Glomerular endothelial cell (primary cell): ENCODE measurements around the gene CASP10. TPM values are rescaled to one million over a fixed set of nuclear protein-coding genes. Genes with fewer than 3 reads are reported as not detected.
"Not testable (repeated sequence)": the region's sequence is repeated elsewhere in the genome, so short reads cannot be mapped to it uniquely, and the experiment has no call there.

Source experiments
- DNase-seq: peaks from one replicate; pipeline ENCODE4 v3.0.0-alpha.2; 2011; ENCODE audit warnings: low read depth, low spot score; ENCODE audit errors: extremely low read depth
- total RNA-seq: library from RNA; depleted of rRNA; stranded (reverse); fragments of >200 nt; gene quantifications from 2 replicates; pipeline ENCODE4 v1.2.3, GENCODE V29; 2015

The CASP10 gene
- total RNA-seq, 1 donor from 2014 or later: 42.1 TPM

DNA sequence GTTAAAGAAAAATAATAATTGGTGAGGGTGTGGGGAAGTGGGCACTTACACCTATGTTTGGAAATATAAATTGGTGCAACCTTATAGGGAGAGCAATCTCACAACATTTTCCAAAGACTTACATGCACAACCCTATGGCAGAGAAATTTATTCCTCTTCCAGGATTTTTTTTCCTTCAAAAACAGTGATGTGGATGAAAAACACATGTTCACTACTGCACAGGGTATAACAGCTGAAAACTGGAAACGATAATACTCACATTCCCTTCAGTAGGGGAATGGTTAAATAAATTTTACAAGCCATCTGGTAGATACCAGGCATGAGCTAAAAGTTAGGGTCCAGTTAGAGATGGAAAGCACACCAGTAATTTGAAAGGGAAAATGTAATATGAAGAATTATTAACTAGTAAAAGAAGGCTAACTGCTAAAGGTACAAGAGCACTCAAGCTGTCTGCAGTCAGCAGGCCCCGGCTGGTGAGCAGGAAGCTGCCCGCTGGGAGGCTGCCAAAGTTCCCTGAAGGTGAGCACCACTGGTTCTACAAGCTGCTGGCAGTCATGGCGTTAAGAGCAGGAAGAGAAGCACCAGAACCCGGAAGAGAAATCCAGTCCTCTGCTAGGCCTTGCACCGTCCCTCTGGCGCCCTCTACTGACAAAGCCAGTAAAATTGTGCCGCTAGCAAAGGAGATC is 49.0 kb downstream of the CASP10 start:
- peak; percentile 82 for DNase-seq

DNA sequence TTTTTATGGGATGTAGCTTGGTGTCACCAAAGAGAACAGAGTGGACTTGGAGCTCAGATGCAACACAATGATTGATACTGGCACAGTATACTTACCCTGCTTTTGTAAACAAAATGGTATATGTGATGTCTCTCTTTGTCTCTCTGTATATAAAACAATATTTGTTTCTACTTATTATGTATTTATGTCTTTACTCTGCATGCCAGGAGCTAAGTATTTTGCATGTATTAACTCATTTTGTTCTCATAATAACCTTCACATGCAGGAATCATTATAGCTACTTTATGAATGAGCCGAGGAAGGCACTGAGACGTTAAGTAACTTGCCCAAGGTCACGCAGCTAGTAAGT is 49.5 kb downstream of the CASP10 start:
- DNase-seq: no peak

DNA sequence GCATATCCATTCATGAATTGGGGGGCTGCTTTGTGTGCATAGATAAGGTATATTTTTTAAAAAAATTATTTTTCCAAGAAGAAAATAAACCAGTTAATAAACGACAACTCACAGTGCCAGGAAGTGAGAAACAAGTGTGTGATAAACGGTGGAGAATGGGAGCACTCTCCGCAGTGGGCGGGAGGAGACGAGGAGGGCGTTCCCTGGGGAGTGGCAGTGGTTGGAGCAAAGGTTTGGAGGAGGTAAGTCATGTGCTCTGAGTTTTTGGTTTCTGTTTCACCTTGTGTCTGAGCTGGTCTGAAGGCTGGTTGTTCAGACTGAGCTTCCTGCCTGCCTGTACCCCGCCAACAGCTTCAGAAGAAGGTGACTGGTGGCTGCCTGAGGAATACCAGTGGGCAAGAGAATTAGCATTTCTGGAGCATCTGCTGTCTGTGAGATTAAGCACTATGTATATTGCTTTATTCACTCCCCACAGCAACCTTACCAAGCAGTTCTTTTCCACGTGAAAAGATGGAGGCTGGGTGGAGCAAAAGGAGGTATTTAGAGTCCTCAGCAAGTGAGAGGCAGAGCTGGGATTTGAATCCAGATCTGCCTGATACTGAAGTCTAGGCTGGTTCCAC is 50.4 kb downstream of the CASP10 start:
- no peak for DNase-seq

DNA sequence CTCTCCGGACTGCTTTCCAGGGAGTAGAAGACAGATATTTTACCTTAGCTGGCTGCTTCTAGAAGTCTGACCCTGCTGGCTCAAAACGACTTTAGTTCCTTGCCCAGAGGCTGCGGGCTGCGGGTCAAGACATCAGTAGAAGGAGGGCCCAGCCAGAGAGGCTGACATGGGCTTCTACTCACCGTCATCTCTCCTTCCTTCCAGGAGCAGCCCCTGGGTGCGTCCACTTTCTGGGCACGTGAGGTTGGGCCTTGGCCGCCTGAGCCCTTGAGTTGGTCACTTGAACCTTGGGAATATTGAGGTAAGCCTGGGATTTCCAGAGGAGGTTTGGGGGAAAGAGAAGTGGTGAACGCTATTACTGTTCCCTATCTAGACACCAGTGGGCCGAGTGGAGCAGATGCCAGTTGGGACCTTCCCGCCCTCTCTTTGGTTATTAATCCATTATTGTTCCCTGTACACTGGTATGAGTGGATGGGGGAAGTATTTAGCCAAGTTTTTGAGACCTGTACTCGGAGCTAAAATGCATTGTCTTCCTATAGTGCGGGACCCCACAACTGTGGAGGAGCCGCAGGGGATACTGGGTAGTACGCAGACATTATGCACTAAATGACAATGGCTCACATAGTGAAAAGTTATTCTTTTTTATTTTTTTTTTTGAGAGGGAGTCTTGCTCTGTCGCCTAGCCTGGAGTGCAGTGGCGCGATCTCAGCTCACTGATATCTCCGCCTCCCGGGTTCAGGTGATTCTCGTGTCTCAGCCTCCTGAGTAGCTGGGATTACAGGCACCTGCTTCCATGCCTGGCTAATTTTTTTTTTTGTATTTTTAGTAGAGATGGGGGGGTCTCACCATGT is 51.1 kb downstream of the CASP10 start:
- no peak for DNase-seq

DNA sequence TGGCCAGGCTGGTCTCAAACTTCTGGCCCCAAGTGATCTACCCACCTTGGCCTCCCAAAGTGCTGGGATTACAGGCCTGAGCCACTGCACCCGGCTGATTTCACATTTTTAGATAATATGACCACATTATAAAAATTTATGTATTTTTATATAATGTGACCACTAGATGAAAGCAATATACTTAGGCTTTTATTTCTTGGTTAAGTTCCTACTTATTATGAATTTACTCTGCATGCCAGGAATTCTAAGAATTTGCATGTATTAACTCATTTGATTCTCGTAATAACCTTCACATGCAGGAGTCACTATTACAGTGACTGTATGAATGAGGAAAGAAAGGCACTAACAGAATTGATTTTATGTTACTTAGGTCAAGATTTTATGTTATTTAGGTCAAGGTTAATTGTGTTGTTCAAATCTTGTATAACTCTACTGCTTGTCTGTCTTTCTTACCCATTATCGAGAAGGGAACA is 51.8 kb downstream of the CASP10 start:
- no peak for DNase-seq

DNA sequence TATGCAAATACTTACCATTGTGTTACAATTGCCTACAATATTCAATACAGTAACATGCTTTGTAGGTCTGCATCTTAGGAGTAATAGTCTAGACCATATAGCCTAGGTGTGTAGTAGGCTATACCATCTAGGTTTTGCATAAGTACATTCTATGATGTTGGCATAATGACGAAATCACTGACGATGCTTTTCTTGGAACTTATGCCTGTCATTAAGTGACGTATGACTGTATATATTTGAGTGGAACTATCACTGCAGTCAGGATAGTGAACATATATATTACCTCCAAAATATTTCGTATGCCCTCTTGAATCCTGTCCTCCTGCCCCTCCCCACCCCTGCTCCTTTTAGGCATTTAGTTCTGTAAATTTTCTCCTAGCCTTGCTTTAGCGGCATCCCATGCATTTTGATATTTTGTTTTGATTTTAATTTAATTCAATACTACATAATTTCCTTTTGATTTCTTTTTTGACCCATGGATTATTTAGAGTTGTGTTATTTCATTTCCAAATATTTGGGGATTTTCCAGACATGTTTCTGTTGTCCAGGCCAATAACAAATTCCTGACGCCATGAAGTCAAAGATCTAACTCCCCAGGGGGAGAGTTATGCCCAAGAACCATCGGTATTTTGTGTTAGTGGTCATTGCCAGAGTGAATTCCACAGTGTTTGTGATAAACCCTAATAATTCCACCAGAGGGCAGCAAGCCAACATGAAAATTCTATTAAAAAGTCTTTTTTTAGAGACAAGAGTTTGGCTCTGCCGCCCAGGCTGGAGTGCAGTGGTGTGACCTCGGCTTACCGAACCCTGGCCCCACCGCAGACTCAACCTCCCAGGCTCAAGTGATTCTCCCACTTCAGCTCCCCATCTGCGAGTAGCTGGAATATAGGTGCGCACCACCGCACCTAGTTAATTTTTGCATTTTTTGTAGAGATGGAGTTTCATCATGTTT is 53.2 kb downstream of the CASP10 start:
- no peak for DNase-seq

DNA sequence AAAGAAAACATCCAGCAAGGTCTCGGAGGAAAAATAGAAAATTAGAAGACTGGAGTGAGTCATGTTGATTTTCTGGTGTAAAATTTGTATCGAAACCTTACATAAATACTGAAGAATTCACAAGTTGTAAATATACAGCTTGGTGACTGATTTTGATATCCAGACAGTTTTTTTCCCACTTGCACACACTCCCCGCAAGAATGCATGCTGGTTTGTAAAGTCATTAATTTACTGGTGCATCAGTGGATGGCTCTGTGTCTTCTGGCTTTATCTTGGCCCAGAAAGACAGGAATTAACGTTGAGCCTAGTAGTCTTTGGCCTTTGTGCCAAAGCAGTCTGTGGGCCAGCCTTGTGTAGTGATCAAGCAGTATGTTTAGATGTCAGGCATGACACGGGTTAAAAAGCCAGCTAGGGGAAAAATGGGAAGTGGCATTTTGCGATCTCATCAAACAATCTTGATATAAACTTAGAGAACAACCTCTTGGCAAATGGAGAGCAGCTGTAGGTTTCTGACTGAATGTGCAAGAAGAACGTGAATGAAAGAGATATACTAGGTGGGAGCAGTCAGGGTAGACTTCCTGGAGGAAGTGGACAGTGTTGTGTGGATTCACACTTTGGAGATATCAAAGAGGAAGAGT is 54.7 kb downstream of the CASP10 start:
- no peak for DNase-seq

DNA sequence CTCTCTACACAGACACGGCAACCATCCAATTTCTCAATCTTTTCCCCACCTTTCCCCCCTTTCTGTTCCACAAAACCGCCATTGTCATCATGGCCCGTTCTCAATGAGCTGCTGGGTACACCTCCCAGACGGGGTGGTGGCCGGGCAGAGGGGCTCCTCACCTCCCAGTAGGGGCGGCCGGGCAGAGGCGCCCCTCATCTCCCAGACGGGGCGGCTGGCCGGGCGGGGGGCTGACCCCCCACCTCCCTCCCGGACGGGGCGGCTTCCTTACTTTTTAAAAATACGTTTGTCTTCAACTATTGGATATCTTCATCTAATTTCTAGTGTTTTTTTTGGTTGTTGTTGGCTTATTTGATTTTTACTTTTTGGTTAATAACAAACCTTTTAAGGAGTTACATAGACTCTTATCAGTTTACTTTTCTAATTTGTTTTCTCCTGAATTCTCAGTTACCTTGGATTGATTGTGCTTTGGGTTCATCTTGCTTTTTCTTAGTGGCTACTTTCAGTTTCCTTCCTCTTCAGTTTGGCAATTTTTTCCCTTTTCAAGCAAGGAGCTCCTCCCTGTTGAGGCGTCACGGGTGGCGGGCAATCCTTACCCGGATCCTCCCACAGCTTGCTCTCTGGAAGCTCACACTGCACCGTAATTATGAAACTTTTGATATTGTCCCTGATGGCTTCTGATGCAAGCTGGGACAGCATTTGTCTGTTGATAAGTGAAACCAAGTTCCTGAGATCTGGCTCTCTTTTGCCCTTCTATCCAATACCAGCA is 56.4 kb downstream of the CASP10 start:
- not testable (repeated sequence) for DNase-seq

DNA sequence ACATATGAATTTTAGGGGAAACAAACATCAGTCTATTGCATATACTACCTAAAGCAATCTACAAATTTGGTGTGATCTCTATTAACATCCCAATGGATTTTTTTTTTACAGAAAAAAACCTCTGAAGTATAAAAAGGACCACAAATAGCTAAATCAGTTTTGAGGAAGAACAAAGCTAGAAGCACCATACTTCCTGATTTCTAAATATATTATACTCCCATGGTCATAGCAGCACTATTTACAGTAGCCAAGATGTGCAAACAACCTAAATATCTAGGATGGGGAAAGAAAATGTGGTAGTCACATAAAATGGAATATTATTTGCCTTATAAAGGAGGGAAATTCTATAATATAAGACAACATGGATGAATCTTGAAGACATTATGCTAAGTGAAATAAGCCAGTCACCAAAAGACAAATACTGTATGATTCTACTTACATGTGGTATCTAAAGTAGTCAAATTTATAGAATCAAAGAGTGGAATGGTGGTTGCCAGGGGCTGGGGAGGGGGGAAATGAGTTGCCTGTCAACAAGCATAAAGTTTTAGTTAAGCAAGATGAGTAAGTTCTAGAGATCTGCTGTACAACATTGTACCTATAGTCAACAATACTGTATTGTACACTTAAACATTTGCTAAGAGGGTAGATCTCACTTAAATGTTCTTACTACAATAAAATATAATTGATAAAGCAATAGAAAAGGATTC is 59.8 kb downstream of the CASP10 start:
- no peak for DNase-seq

DNA sequence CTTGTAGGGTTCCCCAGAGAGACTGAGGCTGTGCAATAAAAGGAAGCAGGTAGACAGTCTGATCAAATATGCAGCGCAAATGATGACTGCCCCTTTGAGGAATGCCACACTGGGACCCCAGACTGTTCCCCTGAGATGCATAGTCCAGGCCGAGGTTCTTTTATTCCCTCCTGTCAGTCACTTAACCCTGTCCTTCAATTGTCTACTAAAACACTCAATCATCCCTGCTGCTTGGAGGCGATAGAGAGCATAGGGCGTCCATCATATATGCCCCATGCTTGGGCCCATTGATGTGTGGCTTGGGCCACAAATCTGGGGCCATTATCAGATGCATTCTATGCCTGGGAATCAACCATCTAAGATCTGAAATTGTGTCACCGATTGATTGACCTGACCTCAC is 61.9 kb downstream of the CASP10 start:
- DNase-seq: no peak

DNA sequence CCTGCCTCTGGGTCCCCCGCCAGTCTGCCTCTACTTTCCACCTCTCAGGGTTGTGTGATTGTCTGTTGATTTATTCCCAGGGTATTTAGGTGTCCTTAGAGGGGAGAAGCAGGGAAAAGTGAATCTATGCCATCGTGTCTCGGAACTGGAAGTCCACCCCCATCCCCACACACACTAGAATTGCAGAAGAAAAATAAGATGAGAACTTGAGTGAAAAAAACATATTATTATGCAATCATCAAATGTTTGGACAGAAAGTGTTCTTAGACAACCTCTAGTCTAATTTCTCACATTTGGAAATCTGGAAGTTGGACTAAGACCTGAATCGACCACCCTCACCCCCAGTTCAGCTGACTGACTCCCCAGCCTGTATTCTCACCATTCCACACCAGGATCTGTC is 63.3 kb downstream of the CASP10 start:
- no peak for DNase-seq

DNA sequence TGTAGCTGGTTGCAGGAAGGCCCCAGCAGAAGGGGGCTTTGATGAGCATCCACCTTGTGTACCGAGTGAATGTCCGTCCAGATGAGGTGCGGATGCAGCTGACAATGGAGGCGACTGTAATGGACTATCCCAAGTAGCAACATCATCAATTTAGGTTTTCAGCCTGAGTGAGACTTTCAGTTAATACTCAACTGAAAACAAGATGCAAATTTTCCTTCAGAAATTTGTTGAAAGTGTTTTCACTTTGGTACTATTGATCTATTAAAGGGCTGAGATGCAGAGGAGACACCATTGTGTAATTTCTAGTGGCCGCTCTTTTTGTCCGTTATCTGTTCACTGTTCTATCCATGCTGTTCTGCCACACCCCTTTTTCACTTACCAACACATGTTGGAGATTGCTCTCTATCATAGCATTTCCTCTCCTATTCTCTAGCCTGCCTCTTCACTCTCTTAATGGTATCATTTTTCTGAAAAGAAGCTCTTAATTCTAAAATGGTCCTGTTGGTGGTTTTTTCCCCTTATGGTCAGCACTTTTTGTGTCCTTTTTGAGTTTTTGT is 65.4 kb downstream of the CASP10 start:
- DNase-seq: no peak

DNA sequence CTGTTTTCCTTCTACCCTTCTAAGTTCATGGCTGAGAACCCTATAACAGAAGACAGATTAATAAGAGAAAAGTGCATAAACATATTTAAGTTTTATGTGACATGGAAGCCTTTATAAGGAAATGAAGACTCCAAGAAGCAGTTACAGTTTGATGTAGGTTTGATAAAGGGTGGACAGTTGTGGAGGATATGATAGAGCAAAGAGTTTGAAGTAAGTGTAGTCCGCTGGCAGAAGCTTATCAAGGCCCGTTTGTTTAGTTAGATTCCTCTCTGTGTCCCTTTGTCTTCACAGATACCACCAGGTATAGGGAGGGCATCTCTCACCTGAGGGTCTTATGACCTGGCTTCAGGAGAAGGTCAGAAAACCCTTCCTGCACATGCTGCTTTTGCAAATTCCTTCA is 66.9 kb downstream of the CASP10 start:
- no peak for DNase-seq

DNA sequence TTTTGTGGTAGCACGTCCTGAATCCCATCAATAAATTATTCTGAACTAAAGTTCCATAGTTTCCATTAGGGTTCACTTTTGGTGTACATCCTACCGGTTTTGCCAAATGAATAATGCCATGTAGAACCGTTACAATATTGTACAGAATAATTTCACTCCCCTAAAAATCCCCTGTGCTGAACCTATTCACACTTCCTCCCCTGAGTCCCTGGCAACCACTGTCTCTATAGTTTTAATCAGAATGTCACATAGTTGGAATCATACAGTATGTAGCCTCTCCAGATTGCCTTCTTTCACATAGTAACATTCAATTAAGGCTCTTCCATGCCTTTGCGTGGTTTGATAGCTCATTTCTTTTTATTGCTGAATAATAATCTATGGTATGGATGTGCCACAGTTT is 67.8 kb downstream of the CASP10 start:
- DNase-seq: no peak

DNA sequence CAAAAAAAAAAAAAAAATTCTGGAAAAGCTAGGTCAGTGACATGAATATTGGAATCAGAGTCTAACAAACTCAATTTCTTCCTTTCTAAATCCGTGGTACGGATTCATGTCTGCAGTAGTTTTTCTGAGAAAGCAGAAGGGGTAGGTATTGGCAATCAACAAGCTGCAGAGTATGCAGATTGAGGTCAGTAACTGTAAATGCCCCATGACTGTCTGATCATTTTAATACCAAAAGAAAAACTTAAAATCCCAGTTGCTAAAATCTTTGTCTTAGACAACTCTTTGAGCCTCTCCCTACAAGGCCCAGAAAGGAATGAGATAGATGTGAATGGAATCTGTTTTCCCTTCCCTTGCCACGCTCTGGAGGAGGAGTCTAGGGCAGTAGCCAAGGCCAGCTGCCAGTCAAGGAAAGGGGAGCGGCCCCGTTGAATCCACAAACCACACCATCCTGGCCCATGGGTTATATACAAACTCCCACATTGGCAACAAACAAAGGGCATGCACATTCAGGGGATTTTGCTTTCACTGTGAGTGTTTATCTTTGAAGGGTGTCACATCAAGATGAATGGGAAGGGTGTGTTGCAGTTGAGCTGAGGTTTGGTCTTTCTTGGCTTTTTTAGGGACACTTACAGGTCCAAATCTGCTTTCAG is 71.3 kb downstream of the CASP10 start:
- no peak for DNase-seq

DNA sequence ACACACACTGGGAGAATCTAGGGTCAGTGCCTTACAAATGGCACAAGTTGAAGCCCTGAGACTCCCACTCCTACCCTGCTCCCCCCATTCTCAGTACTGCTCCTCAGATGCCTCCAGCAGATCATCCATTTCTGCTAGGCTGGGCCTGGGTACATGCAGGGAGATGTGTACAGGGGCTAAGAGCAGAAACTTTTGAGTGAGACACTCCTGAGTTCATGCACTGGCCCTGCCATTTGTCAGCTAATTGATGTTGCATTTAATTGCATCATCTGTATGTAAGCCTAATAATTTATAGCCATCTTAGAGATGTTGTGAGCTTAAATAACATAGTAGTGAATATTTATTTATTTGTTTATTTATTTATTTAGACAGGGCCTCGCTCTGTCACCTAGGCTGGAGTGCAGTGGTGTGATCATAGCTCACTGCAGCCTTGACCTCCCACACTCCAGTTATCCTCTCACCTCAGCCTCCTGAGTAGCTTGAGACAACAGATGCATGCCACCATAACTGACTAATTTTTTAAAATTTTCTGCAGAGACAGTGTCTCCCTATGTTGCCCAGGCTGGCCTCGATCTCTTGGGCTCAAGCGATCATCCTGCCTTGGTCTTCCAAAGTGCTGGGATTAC is 72.6 kb downstream of the CASP10 start:
- DNase-seq: no peak

DNA sequence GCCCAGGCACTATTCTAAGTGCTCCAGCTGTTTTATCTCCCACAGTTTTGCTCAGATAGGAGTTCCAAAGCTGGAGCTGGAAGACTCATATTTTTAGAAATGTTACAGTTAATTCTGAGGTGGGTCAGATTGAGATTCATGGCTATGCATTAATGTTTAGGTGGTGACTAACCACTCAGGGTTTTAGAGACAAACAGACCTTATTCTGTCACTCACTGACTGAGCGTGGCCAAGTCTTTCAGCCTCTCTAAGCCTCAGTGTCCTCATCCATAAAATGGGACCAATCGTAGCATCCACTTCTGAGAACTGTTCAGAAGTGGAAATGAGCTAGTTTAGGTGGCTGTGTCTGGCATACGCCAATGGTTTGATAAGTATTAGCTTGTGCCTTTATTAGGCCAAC is 73.1 kb downstream of the CASP10 start:
- DNase-seq: no peak
